WTC11 (cell line): Measurements from ENCODE around the gene FA2H. TPM values are rescaled to one million over a fixed set of nuclear protein-coding genes. Genes with fewer than 3 reads are reported as not detected.
A peak's percentile ranks its signal among the peaks of the same experiment; 100 is the strongest.
"Not testable (repeated sequence)": the region's sequence is repeated elsewhere in the genome, so short reads cannot be mapped to it uniquely, and the experiment has no call there.

Source experiments
- ATAC-seq: fragments of 200-7000 bp; cut with Tn5 transposase; 2 replicates; pipeline ENCODE4 v1.10.0; 2021; ENCODE audit warnings: mild to moderate bottlenecking, moderate library complexity
- CTCF ChIA-PET: fragments of 300-600 bp; sonication (Branson Sonifier 250); formaldehyde crosslinking; loops from one replicate; lab custom pipeline; 2021; ENCODE audit warnings: antibody characterized with exemption; lab: Charles Lee
- POLR2A ChIA-PET: fragments of 350-600 bp; sonication (Branson Sonifier 250); formaldehyde crosslinking; loops from one replicate; lab custom pipeline; 2021; ENCODE audit warnings: antibody characterized with exemption; lab: Charles Lee
- DNase-seq: peaks from one replicate; pipeline ENCODE4 v3.0.0; 2021; ENCODE audit warnings: low spot score
- H3K27ac Mint-ChIP-seq: 2 replicates; pipeline ENCODE4 v1.8.0; 2021; ENCODE audit warnings: mixed read lengths
- H3K27me3 Mint-ChIP-seq: 2 replicates; pipeline ENCODE4 v1.8.0; 2021; ENCODE audit warnings: low read depth, mild to moderate bottlenecking, moderate library complexity, mixed read lengths
- H3K36me3 Mint-ChIP-seq: 2 replicates; pipeline ENCODE4 v1.8.0; 2021; ENCODE audit warnings: mixed read lengths
- H3K4me1 Mint-ChIP-seq: 2 replicates; pipeline ENCODE4 v1.8.0; 2022; ENCODE audit warnings: mixed read lengths
- H3K4me3 Mint-ChIP-seq: 2 replicates; pipeline ENCODE4 v1.8.0; 2021; ENCODE audit warnings: mild to moderate bottlenecking, moderate library complexity, mixed read lengths
- H3K9me3 Mint-ChIP-seq: 2 replicates; pipeline ENCODE4 v1.8.0; 2021; ENCODE audit warnings: mixed read lengths
- CREM ChIP-seq: sonication (generic); formaldehyde crosslinking; IDR thresholded peaks from 2 replicates; pipeline ENCODE4 v1.8.1; 2022; ENCODE audit warnings: mild to moderate bottlenecking, missing genetic modification reagents, moderate library complexity
- ETV6 ChIP-seq: sonication (generic); formaldehyde crosslinking; IDR thresholded peaks from 2 replicates; pipeline ENCODE4 v1.8.1; 2022; ENCODE audit warnings: mild to moderate bottlenecking, missing genetic modification reagents
- FOXK1 ChIP-seq: sonication (generic); formaldehyde crosslinking; IDR thresholded peaks from 2 replicates; pipeline ENCODE4 v1.8.0; 2022; ENCODE audit warnings: mild to moderate bottlenecking, moderate library complexity, missing genetic modification reagents
- FOXP1 ChIP-seq: sonication (generic); formaldehyde crosslinking; IDR thresholded peaks from 2 replicates; pipeline ENCODE4 v1.8.0; 2022; ENCODE audit warnings: missing genetic modification reagents, mild to moderate bottlenecking, moderate library complexity, borderline replicate concordance
- IRF2 ChIP-seq: sonication (generic); formaldehyde crosslinking; IDR thresholded peaks from 2 replicates; pipeline ENCODE4 v1.8.0; 2022; ENCODE audit warnings: low read depth, missing genetic modification reagents, borderline replicate concordance
- NFATC4 ChIP-seq: fragments of 250-450 bp; sonication (Bioruptor Pico); IDR thresholded peaks from 2 replicates; pipeline ENCODE4 v1.9.0; 2021; ENCODE audit warnings: mild to moderate bottlenecking
- NR1H2 ChIP-seq: sonication (generic); formaldehyde crosslinking; IDR thresholded peaks from 2 replicates; pipeline ENCODE4 v1.9.0; 2021; ENCODE audit warnings: mild to moderate bottlenecking, moderate library complexity, missing genetic modification reagents
- NR3C1 ChIP-seq: sonication (generic); formaldehyde crosslinking; conservative IDR thresholded peaks from 2 replicates; pipeline ENCODE4 v1.8.1; 2023; ENCODE audit warnings: low read depth, mild to moderate bottlenecking, missing genetic modification reagents
- TEAD1 ChIP-seq: sonication (generic); formaldehyde crosslinking; IDR thresholded peaks from 2 replicates; pipeline ENCODE4 v1.8.0; 2022; ENCODE audit warnings: mild to moderate bottlenecking, missing genetic modification reagents
- ZBTB21 ChIP-seq: sonication (generic); formaldehyde crosslinking; IDR thresholded peaks from 2 replicates; pipeline ENCODE4 v1.8.1; 2023; ENCODE audit warnings: mild to moderate bottlenecking, missing genetic modification reagents, borderline replicate concordance
- ZNF416 ChIP-seq: fragments of 250-450 bp; sonication (Bioruptor Pico); IDR thresholded peaks from 2 replicates; pipeline ENCODE4 v1.9.0; 2021; ENCODE audit warnings: mild to moderate bottlenecking, inconsistent platforms
- ZNF671 ChIP-seq: fragments of 250-450 bp; sonication (Bioruptor Pico); IDR thresholded peaks from 2 replicates; pipeline ENCODE4 v1.8.0; 2021; ENCODE audit warnings: mild to moderate bottlenecking
- total RNA-seq: library from RNA; stranded (reverse); gene quantifications from 3 replicates; pipeline ENCODE4 v1.2.3, GENCODE V29; 2021
- TF ChIP-seq, protein P1 (sequence below): sonication (generic); formaldehyde crosslinking; IDR thresholded peaks from 2 replicates; pipeline ENCODE4 v1.8.1; 2023; ENCODE audit warnings: mild to moderate bottlenecking, moderate library complexity, missing genetic modification reagents
- TF ChIP-seq, protein P2 (sequence below): sonication (generic); formaldehyde crosslinking; IDR thresholded peaks from 2 replicates; pipeline ENCODE4 v1.8.1; 2022; ENCODE audit warnings: low read depth, mild to moderate bottlenecking, moderate library complexity, missing genetic modification reagents, borderline replicate concordance
- TF ChIP-seq, protein P3 (sequence below): sonication (generic); formaldehyde crosslinking; IDR thresholded peaks from 2 replicates; pipeline ENCODE4 v1.8.0; 2022; ENCODE audit warnings: mild to moderate bottlenecking, missing genetic modification reagents
- TF ChIP-seq, protein P4 (sequence below): sonication (generic); formaldehyde crosslinking; IDR thresholded peaks from 2 replicates; pipeline ENCODE4 v1.8.0; 2022; ENCODE audit warnings: mild to moderate bottlenecking, missing genetic modification reagents
- TF ChIP-seq, protein P5 (sequence below): fragments of 250-450 bp; sonication (Bioruptor Pico); IDR thresholded peaks from 2 replicates; pipeline ENCODE4 v1.9.0; 2021; ENCODE audit warnings: mild to moderate bottlenecking, borderline replicate concordance
- TF ChIP-seq, protein P6 (sequence below): fragments of 250-450 bp; sonication (Bioruptor Pico); IDR thresholded peaks from 2 replicates; pipeline ENCODE4 v2.1.2; 2022; ENCODE audit warnings: mild to moderate bottlenecking, moderate library complexity

The FA2H gene
- total RNA-seq, 1 experiment from 2014 or later: 10.9 TPM

DNA sequence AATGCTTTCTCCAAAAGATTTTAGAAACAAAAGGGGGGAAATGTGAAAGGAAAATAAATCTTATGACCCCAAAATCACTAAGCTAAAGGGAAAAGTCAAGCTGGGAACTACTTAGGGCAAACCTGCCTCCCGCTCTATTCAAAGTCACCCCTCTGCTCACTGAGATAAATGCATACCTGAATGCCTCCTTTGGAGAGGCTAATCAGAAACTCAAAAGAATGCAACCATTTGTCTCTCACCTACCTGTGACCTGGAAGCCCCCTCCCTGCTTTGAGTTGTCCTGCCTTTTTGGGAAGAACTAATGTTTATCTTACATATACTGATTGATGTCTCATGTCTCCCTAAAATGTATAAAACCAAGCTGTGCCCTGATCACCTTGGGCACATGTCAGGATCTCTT lies 36.6 kb upstream of the FA2H start:
- H3K4me3 Mint-ChIP-seq: peak overlapping the region; percentile 0; the same call in 1 of the 2 replicates
- H3K4me1 Mint-ChIP-seq: peaks cover 32% of the 10 kb centered on the region
- ATAC-seq: not testable (repeated sequence)
- CTCF ChIA-PET: interaction anchor here (0.8 to 6.4 kb wide), 8 partner anchors 37 to 422 kb away, joined by 3 to 112 read pairs (median 6); partner anchors contain the start of genes FA2H and MLKL
- TF ChIP-seq TEAD1 (CRISPR knock-in tag): peak; percentile 55; the same call in 1 of the 2 replicates
- TF ChIP-seq, all 79 proteins: peak for 1; not testable (repeated sequence) for 78
- POLR2A ChIA-PET: interaction anchor here (1.3 kb wide), 1 partner anchor 37 kb away, joined by 4 read pairs; the partner anchor contains the start of gene FA2H
- Mint-ChIP-seq H3K36me3 (peaks cover 40% of the 10 kb centered on the region), H3K9me3 (peaks cover 33% of the 10 kb centered on the region), H3K27me3 (peaks cover 37% of the 10 kb centered on the region)
- not testable (repeated sequence) for DNase-seq, H3K27ac Mint-ChIP-seq

DNA sequence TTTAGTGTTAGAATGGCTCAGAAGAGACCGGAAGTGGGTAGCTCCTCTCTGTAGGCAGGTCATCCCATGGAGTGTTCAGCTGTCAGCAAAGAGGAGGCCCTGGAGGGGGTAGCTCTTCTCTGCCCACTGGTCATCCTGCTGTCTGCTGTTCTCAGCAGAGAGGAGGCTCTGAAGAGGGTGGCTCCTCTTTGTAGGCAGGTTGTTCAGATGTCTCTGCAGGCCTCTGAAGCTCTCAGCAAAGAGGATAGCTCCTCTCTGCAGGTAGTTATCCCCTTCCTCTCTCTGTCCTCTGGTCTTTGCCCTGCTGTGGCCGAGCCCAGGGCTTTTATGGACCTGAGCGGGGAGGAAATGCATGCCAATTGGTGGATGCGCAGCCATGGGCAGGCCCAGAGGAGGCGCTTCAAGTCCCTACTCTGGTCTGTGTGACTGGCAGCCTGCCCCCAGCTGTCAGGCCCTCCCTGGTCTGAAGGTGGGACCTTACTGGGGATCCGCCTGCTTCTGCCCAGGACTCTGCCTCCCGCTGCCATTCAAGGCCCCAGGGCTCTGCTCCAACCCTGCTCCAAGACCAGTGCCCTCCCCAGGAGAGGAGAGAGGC lies 32.5 kb upstream of the FA2H start:
- peaks cover 16% of the 10 kb centered on the region for H3K4me1 Mint-ChIP-seq
- TF ChIP-seq, protein P1, sequence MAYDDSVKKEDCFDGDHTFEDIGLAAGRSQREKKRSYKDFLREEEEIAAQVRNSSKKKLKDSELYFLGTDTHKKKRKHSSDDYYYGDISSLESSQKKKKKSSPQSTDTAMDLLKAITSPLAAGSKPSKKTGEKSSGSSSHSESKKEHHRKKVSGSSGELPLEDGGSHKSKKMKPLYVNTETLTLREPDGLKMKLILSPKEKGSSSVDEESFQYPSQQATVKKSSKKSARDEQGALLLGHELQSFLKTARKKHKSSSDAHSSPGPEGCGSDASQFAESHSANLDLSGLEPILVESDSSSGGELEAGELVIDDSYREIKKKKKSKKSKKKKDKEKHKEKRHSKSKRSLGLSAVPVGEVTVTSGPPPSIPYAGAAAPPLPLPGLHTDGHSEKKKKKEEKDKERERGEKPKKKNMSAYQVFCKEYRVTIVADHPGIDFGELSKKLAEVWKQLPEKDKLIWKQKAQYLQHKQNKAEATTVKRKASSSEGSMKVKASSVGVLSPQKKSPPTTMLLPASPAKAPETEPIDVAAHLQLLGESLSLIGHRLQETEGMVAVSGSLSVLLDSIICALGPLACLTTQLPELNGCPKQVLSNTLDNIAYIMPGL: no peak
- TF ChIP-seq, protein P2, sequence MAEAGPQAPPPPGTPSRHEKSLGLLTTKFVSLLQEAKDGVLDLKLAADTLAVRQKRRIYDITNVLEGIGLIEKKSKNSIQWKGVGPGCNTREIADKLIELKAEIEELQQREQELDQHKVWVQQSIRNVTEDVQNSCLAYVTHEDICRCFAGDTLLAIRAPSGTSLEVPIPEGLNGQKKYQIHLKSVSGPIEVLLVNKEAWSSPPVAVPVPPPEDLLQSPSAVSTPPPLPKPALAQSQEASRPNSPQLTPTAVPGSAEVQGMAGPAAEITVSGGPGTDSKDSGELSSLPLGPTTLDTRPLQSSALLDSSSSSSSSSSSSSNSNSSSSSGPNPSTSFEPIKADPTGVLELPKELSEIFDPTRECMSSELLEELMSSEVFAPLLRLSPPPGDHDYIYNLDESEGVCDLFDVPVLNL (CRISPR knock-in tag): no peak
- TF ChIP-seq ZNF671 (no peak), ETV6 (no peak), NR3C1 (CRISPR knock-in tag) (no peak), FOXK1 (no peak), FOXP1 (CRISPR knock-in tag) (no peak), ZBTB21 (CRISPR knock-in tag) (no peak)
- TF ChIP-seq, protein P3, sequence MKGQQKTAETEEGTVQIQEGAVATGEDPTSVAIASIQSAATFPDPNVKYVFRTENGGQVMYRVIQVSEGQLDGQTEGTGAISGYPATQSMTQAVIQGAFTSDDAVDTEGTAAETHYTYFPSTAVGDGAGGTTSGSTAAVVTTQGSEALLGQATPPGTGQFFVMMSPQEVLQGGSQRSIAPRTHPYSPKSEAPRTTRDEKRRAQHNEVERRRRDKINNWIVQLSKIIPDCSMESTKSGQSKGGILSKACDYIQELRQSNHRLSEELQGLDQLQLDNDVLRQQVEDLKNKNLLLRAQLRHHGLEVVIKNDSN: no peak
- TF ChIP-seq, protein P4, sequence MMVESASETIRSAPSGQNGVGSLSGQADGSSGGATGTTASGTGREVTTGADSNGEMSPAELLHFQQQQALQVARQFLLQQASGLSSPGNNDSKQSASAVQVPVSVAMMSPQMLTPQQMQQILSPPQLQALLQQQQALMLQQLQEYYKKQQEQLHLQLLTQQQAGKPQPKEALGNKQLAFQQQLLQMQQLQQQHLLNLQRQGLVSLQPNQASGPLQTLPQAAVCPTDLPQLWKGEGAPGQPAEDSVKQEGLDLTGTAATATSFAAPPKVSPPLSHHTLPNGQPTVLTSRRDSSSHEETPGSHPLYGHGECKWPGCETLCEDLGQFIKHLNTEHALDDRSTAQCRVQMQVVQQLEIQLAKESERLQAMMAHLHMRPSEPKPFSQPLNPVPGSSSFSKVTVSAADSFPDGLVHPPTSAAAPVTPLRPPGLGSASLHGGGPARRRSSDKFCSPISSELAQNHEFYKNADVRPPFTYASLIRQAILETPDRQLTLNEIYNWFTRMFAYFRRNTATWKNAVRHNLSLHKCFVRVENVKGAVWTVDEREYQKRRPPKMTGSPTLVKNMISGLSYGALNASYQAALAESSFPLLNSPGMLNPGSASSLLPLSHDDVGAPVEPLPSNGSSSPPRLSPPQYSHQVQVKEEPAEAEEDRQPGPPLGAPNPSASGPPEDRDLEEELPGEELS (CRISPR knock-in tag): no peak
- TF ChIP-seq, all 79 proteins: peak for 0
- no peak overlapping the region for H3K27ac Mint-ChIP-seq

DNA sequence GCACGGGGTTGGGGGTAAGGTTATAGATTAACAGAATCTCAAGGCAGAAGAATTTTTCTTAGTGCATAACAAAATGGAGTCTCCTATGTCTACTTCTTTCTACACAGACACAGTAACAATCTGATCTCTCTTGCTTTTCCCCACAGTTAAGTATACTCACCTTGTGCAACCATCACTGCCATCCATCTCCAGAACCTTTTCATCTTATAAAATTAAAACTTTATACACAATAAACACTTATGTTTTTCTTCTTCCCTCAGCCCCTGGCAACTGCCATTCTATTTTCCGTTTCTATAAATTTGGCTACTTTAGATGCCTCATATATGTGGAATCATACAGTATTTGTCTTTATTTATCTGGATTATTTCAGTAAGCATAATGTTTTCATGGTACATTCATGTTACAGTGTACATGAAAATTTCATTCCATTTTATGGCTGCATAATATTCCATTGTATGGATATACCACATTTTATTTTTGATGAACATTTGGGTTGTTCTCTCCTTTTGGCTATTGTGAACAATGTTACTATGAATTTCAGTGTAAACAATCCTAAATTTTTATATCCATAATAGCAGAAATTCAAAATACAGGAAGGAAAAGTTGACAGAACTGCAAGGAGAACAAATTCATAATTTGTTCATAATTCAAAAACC lies 25.7 kb upstream of the FA2H start:
- Mint-ChIP-seq H3K27ac (no peak overlapping the region), H3K9me3 (peaks cover 38% of the 10 kb centered on the region), H3K4me3 (no peak overlapping the region), H3K27me3 (no peaks in the 10 kb centered on the region), H3K36me3 (peaks cover 33% of the 10 kb centered on the region), H3K4me1 (peaks cover 4% of the 10 kb centered on the region; the same call in 1 of the 2 replicates)
- CTCF ChIA-PET: no interaction called here
- ATAC-seq (no peak), DNase-seq (no peak)
- POLR2A ChIA-PET: no interaction called here
- no peak for TF ChIP-seq IRF2
- TF ChIP-seq NFATC4 (CRISPR knock-in tag): no peak
- TF ChIP-seq, protein P5, sequence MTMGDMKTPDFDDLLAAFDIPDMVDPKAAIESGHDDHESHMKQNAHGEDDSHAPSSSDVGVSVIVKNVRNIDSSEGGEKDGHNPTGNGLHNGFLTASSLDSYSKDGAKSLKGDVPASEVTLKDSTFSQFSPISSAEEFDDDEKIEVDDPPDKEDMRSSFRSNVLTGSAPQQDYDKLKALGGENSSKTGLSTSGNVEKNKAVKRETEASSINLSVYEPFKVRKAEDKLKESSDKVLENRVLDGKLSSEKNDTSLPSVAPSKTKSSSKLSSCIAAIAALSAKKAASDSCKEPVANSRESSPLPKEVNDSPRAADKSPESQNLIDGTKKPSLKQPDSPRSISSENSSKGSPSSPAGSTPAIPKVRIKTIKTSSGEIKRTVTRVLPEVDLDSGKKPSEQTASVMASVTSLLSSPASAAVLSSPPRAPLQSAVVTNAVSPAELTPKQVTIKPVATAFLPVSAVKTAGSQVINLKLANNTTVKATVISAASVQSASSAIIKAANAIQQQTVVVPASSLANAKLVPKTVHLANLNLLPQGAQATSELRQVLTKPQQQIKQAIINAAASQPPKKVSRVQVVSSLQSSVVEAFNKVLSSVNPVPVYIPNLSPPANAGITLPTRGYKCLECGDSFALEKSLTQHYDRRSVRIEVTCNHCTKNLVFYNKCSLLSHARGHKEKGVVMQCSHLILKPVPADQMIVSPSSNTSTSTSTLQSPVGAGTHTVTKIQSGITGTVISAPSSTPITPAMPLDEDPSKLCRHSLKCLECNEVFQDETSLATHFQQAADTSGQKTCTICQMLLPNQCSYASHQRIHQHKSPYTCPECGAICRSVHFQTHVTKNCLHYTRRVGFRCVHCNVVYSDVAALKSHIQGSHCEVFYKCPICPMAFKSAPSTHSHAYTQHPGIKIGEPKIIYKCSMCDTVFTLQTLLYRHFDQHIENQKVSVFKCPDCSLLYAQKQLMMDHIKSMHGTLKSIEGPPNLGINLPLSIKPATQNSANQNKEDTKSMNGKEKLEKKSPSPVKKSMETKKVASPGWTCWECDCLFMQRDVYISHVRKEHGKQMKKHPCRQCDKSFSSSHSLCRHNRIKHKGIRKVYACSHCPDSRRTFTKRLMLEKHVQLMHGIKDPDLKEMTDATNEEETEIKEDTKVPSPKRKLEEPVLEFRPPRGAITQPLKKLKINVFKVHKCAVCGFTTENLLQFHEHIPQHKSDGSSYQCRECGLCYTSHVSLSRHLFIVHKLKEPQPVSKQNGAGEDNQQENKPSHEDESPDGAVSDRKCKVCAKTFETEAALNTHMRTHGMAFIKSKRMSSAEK (CRISPR knock-in tag): no peak
- TF ChIP-seq ZNF416 (CRISPR knock-in tag): no peak
- TF ChIP-seq NR1H2 (CRISPR knock-in tag): no peak
- no peak for TF ChIP-seq CREM (CRISPR knock-in tag)
- TF ChIP-seq, protein P6, sequence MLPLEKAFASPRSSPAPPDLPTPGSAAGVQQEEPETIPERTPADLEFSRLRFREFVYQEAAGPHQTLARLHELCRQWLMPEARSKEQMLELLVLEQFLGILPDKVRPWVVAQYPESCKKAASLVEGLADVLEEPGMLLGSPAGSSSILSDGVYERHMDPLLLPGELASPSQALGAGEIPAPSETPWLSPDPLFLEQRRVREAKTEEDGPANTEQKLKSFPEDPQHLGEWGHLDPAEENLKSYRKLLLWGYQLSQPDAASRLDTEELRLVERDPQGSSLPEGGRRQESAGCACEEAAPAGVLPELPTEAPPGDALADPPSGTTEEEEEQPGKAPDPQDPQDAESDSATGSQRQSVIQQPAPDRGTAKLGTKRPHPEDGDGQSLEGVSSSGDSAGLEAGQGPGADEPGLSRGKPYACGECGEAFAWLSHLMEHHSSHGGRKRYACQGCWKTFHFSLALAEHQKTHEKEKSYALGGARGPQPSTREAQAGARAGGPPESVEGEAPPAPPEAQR (CRISPR knock-in tag): no peak

More for the DNA sequence above, 32.5 kb upstream of the FA2H start:
- ATAC-seq: no peak; the same call in 1 of the 2 replicates
- DNase-seq: no peak
- H3K27me3 Mint-ChIP-seq: peaks cover 27% of the 10 kb centered on the region
- peaks cover 50% of the 10 kb centered on the region for H3K36me3 Mint-ChIP-seq
- ChIA-PET POLR2A (no interaction called here), CTCF (interaction anchor here (0.6 to 1.0 kb wide), 2 partner anchors 12 to 32 kb away, joined by 3 to 4 read pairs; partner anchors contain the start of gene FA2H)
- peaks cover 44% of the 10 kb centered on the region for H3K9me3 Mint-ChIP-seq
- no peak overlapping the region for H3K4me3 Mint-ChIP-seq
